ENCODE data around the gene CAMK2G.

GRCh38 chr10:73843261-73843660, 31.1 kb downstream of the CAMK2G start:
- TF ChIP-seq, protein P1, sequence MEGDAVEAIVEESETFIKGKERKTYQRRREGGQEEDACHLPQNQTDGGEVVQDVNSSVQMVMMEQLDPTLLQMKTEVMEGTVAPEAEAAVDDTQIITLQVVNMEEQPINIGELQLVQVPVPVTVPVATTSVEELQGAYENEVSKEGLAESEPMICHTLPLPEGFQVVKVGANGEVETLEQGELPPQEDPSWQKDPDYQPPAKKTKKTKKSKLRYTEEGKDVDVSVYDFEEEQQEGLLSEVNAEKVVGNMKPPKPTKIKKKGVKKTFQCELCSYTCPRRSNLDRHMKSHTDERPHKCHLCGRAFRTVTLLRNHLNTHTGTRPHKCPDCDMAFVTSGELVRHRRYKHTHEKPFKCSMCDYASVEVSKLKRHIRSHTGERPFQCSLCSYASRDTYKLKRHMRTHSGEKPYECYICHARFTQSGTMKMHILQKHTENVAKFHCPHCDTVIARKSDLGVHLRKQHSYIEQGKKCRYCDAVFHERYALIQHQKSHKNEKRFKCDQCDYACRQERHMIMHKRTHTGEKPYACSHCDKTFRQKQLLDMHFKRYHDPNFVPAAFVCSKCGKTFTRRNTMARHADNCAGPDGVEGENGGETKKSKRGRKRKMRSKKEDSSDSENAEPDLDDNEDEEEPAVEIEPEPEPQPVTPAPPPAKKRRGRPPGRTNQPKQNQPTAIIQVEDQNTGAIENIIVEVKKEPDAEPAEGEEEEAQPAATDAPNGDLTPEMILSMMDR (IDR thresholded peaks at IDR 0.05; ENCODE audit: low read length) = no peak
- TF ChIP-seq EZH2 (IDR thresholded peaks at IDR 0.05; ENCODE audit: borderline replicate concordance, low read length) = no peak
